K562 treated with DMSO at 1 percent for 24 hours (cell line): ENCODE measurements around the gene GLYAT. TPM values are rescaled to one million over a fixed set of nuclear protein-coding genes. Genes with fewer than 3 reads are reported as not detected.

ENCODE experiments used
- total RNA-seq: library from RNA; unstranded; fragments of 300-600 nt; gene quantifications from 2 replicates; pipeline ENCODE4 v1.2.3, GENCODE V29; 2022; ENCODE audit warnings: low read depth; ENCODE audit not compliant: insufficient read depth

GLYAT gene
- not detected in 2 replicates for total RNA-seq

DNA sequence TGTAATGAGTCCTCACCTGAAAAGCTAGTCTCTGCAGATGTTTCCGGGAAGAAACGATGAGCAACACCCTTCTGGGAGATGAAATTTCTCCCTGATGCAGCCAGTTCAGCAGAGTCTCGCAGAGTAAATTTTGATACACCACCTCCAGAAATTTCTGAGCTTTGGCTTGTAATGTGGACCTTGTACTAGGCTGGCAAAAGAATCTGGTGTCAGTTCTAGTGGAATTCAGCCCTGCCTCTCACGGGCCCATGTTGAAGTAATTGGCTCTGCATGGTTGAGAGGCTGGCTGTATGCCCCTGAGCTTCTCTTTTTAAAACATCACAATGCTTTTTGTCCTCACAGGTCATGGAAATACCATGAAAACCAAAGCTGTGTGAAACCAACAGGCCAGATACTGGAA, at the start of gene GLYAT:
Gene GLYAT (minus strand): TSS at position 125 of the 400 bp plus-strand sequence. CDS start 7,447 bp downstream, outside the sequence.

Other genes starting within 250 kb of the GLYAT start
- gene OR5B21, start 223.8 kb downstream of the GLYAT start, total RNA-seq: not detected in 2 replicates
- gene LPXN, start 156.1 kb downstream of the GLYAT start, total RNA-seq: 2.3 and 2.4 TPM in 2 replicates
- 22.0 and 25.0 TPM in 2 replicates for gene ZFP91, start 152.9 kb downstream of the GLYAT start, total RNA-seq
- gene CNTF, start 109.3 kb downstream of the GLYAT start, total RNA-seq: 0.80 and 0.83 TPM in 2 replicates
- gene GLYATL2, start 112.8 kb upstream of the GLYAT start, total RNA-seq: not detected in 2 replicates
- gene GLYATL1, start 207.5 kb upstream of the GLYAT start, total RNA-seq: not detected in 2 replicates